CD14-positive monocyte (primary cell): Measurements from ENCODE around the gene PRF1. TPM values are rescaled to one million over a fixed set of nuclear protein-coding genes. Genes with fewer than 3 reads are reported as not detected.
A peak's percentile ranks its signal among the peaks of the same experiment; 100 is the strongest.

Experiments
- DNase-seq, 3 donors: peaks; one replicate each; pipeline ENCODE4 v3.0.0-alpha.2; 2011 to 2022
- H2AFZ ChIP-seq: 2 replicates; pipeline ENCODE4 v1.6.0; 2012; ENCODE audit warnings: mild to moderate bottlenecking, low read depth, low read length, inconsistent platforms; ENCODE audit not compliant: insufficient read depth, poor library complexity, severe bottlenecking
- H3K27ac ChIP-seq, 2 donors: 1 replicate in 1 of 2; 2 replicates in 1 of 2; pipeline ENCODE4 v1.5.1; 2012 to 2013; ENCODE audit warnings: low read length in 2 of 2, control low read depth in 1 of 2, inconsistent platforms in 1 of 2, low read depth in 1 of 2, mild to moderate bottlenecking in 1 of 2
- H3K27me3 ChIP-seq, 2 donors: one replicate each; pipeline versions ENCODE4 v1.6.0 to v1.6.1; 2011 to 2013; ENCODE audit warnings: low read length in 2 of 2; ENCODE audit not compliant: control insufficient read depth in 2 of 2, insufficient read depth in 2 of 2
- H3K36me3 ChIP-seq, 2 donors: replicated peaks in 1 of 2; 1 replicate in 1 of 2; 2 replicates in 1 of 2; pipeline versions ENCODE4 v1.5.1 to v1.6.1; 2012 to 2013; ENCODE audit warnings: low read length in 2 of 2, control low read depth in 1 of 2, inconsistent platforms in 1 of 2, mild to moderate bottlenecking in 1 of 2; ENCODE audit not compliant: insufficient read depth in 2 of 2, control insufficient read depth in 1 of 2
- H3K4me1 ChIP-seq, 2 donors: 1 replicate in 1 of 2; 2 replicates in 1 of 2; pipeline versions ENCODE4 v1.5.1 to v1.6.1; 2012 to 2013; ENCODE audit warnings: low read length in 2 of 2, control low read depth in 1 of 2, inconsistent platforms in 1 of 2, mild to moderate bottlenecking in 1 of 2, moderate library complexity in 1 of 2; ENCODE audit not compliant: insufficient read depth in 2 of 2, control insufficient read depth in 1 of 2
- H3K4me2 ChIP-seq: replicated peaks from 2 replicates; pipeline ENCODE3; 2012; ENCODE audit warnings: low read length, moderate library complexity, mild to moderate bottlenecking; ENCODE audit not compliant: poor library complexity, severe bottlenecking; ENCODE audit errors: extremely low read depth
- H3K4me3 ChIP-seq, 3 experiments: fragments of 200-600 bp in 1 of 3; sonication (generic) in 1 of 3; replicated peaks in 1 of 3; 1 replicate in 2 of 3; 2 replicates in 1 of 3; pipeline ENCODE4 v1.5.1; 2011 to 2013; ENCODE audit warnings: low read length in 3 of 3, mild to moderate bottlenecking in 3 of 3, control low read depth in 2 of 3, low read depth in 2 of 3, inconsistent platforms in 1 of 3, moderate library complexity in 1 of 3
- H3K79me2 ChIP-seq: 2 replicates; pipeline ENCODE4 v1.6.0; 2012; ENCODE audit warnings: mild to moderate bottlenecking, control low read depth, inconsistent platforms, low read length, moderate library complexity; ENCODE audit not compliant: insufficient read depth
- H3K9ac ChIP-seq: 2 replicates; pipeline ENCODE4 v1.6.0; 2017; ENCODE audit warnings: low read length, mild to moderate bottlenecking; ENCODE audit not compliant: insufficient read depth, poor library complexity, severe bottlenecking
- H3K9me3 ChIP-seq, 2 donors: replicated peaks in 1 of 2; 1 replicate in 1 of 2; 2 replicates in 1 of 2; pipeline versions ENCODE4 v1.5.1 to v1.6.1; 2012 to 2013; ENCODE audit warnings: low read length in 2 of 2, control low read depth in 1 of 2; ENCODE audit not compliant: control insufficient read depth in 1 of 2, insufficient read depth in 1 of 2
- H4K20me1 ChIP-seq: 2 replicates; pipeline ENCODE4 v1.6.0; 2012; ENCODE audit warnings: mild to moderate bottlenecking, low read length, control low read depth, moderate library complexity; ENCODE audit not compliant: insufficient read depth
- H3K27ac Mint-ChIP-seq, 7 donors: one replicate each; pipeline ENCODE4 v1.8.0; 2020; ENCODE audit warnings: mild to moderate bottlenecking in 7 of 7, mixed read lengths in 7 of 7, moderate library complexity in 6 of 7, inconsistent platforms in 2 of 7
- H3K27me3 Mint-ChIP-seq, 3 donors: one replicate each; pipeline ENCODE4 v1.8.0; 2021 to 2022; ENCODE audit warnings: low read depth in 3 of 3, mild to moderate bottlenecking in 3 of 3, mixed read lengths in 3 of 3, moderate library complexity in 3 of 3, inconsistent platforms in 1 of 3
- H3K36me3 Mint-ChIP-seq, 2 donors: one replicate each; pipeline ENCODE4 v1.8.0; 2020; ENCODE audit warnings: mixed read lengths in 2 of 2, inconsistent platforms in 1 of 2, mild to moderate bottlenecking in 1 of 2
- H3K4me1 Mint-ChIP-seq: one replicate; pipeline ENCODE4 v1.8.0; 2020; ENCODE audit warnings: mild to moderate bottlenecking, mixed read lengths
- H3K4me3 Mint-ChIP-seq, 2 donors: one replicate each; pipeline ENCODE4 v1.8.0; 2020; ENCODE audit warnings: mild to moderate bottlenecking in 2 of 2, mixed read lengths in 2 of 2, moderate library complexity in 1 of 2
- H3K9me3 Mint-ChIP-seq, 7 donors: one replicate each; pipeline ENCODE4 v1.8.0; 2020 to 2022; ENCODE audit warnings: mixed read lengths in 7 of 7, mild to moderate bottlenecking in 6 of 7, moderate library complexity in 6 of 7, inconsistent platforms in 2 of 7
- CTCF ChIP-seq: fragments of 200-600 bp; IDR thresholded peaks from one replicate; pipeline ENCODE4 v1.8.0; 2022; ENCODE audit warnings: antibody characterized with exemption, mild to moderate bottlenecking
- WGBS: methylation state at CpG from one replicate; pipeline ENCODE4 v1.1.5; 2013; ENCODE audit warnings: missing lambda C conversion rate; ENCODE audit not compliant: insufficient coverage; 5-methylcytosine and 5-hydroxymethylcytosine counted together
- intact Hi-C, 2 donors: fragments of 100-400 bp; cut with micrococcal nuclease; formaldehyde crosslinking; loops; one replicate each; pipeline versions ENCODE4 v1.15.0 to v1.15.1; 2023
- polyA plus RNA-seq, 3 donors: library from polyadenylated mRNA; depleted of rRNA in 1 of 3; unstranded in 2 of 3; stranded (reverse) in 1 of 3; fragments of 300-500 nt in 2 of 3; fragments of >200 nt in 1 of 3; fragmentation: Illumina TruSeq in 2 of 3; gene quantifications; 1 replicate in 2 of 3; 2 replicates in 1 of 3; pipeline ENCODE4 v1.2.3, GENCODE V29; 2012 to 2021

PRF1 gene
- polyA plus RNA-seq, 3 donors = 0.09 to 2.7 (median 2.4) TPM

DNA sequence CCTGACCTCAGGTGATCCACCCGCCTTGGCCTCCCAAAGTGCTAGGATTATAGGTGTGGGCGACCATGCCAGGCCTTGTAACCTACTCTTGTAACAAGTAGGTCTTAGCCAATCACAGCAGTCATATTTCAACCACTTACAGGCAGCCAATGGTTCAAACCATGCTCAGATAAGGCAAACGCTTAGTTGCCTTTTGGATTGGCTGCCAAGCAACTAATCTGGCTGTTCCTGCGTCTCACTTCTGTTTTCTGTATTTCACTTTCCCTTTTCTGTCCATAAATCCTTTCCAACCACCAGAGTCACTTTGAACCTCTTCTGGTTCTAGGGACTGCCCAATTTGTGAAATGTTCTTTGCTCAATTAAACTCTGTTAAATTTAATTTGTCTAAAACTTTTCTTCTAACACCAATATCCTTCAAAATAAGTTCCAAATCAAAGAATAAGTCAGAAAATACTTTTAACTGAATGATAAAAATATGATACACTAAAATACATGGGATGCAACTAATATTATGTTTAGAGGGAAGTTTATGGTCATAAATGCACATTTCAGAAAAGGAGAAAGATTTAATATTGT, 19.1 kb upstream of the PRF1 start:
- no peak overlapping the region for H3K4me2 ChIP-seq
- H3K4me3 Mint-ChIP-seq = no peak overlapping the region
- no peak overlapping the region for H3K27ac Mint-ChIP-seq
- H4K20me1 ChIP-seq = no peaks in the 10 kb centered on the region
- H3K27me3 Mint-ChIP-seq = peaks cover 0 to 2% (median 1%) of the 10 kb centered on the region in 3 donors
- no peak overlapping the region for H3K9ac ChIP-seq
- no peak for TF ChIP-seq CTCF
- no peaks in the 10 kb centered on the region for H3K79me2 ChIP-seq
- no peak overlapping the region for H3K4me3 ChIP-seq
- H3K36me3 Mint-ChIP-seq = peaks cover 0 to 4% of the 10 kb centered on the region in 2 donors
- no peaks in the 10 kb centered on the region for H3K27me3 ChIP-seq
- H3K27ac ChIP-seq = no peak overlapping the region
- peaks cover 5 to 35% (median 19%) of the 10 kb centered on the region in 7 donors for H3K9me3 Mint-ChIP-seq
- H3K4me1 Mint-ChIP-seq = peaks cover under 1% of the 10 kb centered on the region
- peaks cover 9 to 19% of the 10 kb centered on the region in 2 donors for H3K9me3 ChIP-seq
- 38% methylated on average over 2 of the region's 4 CpGs for WGBS
- no peaks in the 10 kb centered on the region for H3K36me3 ChIP-seq
- no peak overlapping the region for H2AFZ ChIP-seq
- intact Hi-C loops = no loop called here
- peak in 2 of 3 donors; percentile 12 to 25 for DNase-seq
- no peaks in the 10 kb centered on the region for H3K4me1 ChIP-seq

GRCh38 chr10:70620020-70620289, 17.4 kb upstream of the PRF1 start:
- Histone ChIP-seq H3K4me1 (peaks cover 0 to 6% of the 10 kb centered on the region in 2 donors), H2AFZ (no peak overlapping the region), H3K36me3 (no peaks in the 10 kb centered on the region), H3K9me3 (peaks cover 9 to 19% of the 10 kb centered on the region in 2 donors), H3K79me2 (no peaks in the 10 kb centered on the region), H3K27ac (no peak overlapping the region), H4K20me1 (no peaks in the 10 kb centered on the region), H3K9ac (no peak overlapping the region), H3K4me3 (no peak overlapping the region), H3K4me2 (no peak overlapping the region), H3K27me3 (no peaks in the 10 kb centered on the region)
- intact Hi-C loops = no loop called here
- no peak overlapping the region for H3K4me3 Mint-ChIP-seq
- DNase-seq = no peak
- peaks cover 5 to 29% (median 19%) of the 10 kb centered on the region in 7 donors for H3K9me3 Mint-ChIP-seq
- peaks cover 10% of the 10 kb centered on the region for H3K4me1 Mint-ChIP-seq
- peaks cover 0 to 4% of the 10 kb centered on the region in 2 donors for H3K36me3 Mint-ChIP-seq
- H3K27me3 Mint-ChIP-seq = peaks cover 0 to 2% (median 1%) of the 10 kb centered on the region in 3 donors
- H3K27ac Mint-ChIP-seq = no peak overlapping the region
- no peak for TF ChIP-seq CTCF
